Stimulated activated naive CD8-positive, alpha-beta T cell treated with anti-CD3 and anti-CD28 coated beads, Interleukin-15, Interleukin-2, amounts not matched to agents 100 U/mL and 50 U/mL, for 24 hours (primary cell): ENCODE results near the gene PCARE.
A peak's percentile ranks its signal among the peaks of the same experiment; 100 is the strongest.

ENCODE experiments used
- ATAC-seq: fragments of 150-1000 bp; cut with Tn5 transposase; one replicate; pipeline ENCODE4 v1.10.0; 2021
- DNase-seq: peaks from one replicate; pipeline ENCODE4 v3.0.0; 2021

The PCARE gene

DNA sequence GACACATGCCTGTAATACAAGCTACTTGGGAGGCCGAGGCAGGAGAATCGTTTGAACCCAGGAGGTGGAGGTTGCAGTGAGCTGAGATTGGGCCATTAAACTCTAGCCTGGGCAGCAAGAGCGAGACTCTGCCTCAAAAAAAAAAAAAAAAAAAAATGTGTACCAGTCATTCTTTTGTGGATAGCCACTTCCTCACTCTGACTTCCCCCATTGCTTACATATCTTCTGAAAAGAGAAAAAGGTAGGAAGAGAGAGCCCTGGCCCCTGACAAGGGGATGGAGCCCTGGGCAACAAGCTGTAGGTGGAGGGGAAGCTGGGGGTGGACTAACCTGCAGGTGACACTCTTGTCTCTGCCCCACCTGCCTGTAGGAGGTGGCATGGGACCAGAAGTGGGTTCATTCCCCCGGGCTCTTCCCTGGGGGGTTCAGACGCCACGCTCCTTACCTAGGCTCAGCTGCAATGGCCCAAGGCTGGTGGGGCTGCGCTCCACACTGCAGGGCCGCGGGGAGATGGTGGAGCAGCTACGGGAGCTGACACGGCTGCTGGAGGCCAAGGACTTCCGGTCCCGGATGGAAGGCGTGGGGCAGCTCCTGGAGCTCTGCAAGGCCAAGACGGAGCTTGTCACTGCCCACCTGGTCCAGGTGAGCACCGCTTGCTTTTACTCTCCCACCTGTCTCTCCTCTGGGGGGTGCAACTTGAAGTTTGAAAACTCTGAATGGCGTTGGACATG lies 39.1 kb downstream of the PCARE start:
- no peak for ATAC-seq
- DNase-seq: no peak

DNA sequence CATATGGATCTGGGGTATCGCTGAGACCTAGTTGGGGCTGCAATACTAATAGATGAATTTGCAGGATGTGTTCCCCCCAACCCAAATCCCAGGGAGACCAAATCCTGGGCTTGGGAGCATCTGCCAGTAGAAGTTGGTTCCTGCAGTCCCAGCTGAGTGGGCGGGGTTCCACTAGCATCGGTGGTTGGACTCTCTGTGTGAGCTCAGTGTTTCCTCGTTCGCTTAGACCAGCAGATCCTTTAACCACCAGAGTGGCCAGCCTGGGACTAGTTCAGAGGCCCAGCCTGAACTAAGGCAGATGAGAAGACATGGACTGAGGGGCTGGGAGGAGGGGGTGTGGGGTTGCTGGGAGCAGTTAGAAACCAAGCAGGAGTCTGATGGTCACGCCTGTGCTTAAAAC lies 40.7 kb downstream of the PCARE start:
- DNase-seq (no peak), ATAC-seq (peak; percentile 9)

DNA sequence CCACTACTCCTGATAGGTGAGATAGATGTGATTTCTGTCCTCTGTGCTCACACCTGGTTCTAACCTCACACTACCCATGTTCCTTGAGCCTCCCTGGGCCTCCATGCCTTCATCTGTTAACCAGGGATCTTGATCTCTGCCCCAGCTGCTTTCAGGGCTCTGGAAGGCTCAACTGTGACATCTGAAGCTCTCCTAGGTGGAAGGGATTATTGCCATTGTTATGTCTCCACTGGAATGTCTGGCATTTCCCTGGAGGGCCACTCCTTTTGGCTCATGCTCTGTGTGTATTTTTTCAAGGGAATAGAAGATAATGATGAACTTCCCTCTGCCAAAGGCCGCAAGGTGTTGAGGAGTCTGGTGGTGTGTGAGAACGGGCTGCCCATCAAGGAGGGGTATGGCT lies 41.2 kb downstream of the PCARE start:
- no peak for DNase-seq
- ATAC-seq: no peak

DNA sequence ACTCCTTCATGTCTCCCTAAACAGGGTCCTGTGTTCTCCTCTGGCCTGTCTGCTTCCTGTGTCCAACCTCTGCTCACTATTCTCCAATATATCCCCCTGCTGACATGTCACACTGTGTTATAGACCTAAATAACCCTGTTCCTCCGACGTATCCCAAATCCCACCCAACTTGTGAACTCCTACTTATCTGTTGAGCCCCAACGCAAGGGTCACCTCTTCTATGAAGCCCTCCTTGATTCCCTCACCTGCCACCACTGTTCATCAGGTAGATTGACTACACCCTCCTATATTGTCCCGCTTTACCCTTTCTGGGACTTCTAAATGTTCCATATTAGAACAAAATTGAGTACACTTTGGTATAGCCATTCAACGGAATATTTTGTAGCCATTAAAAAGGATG lies 42.1 kb downstream of the PCARE start:
- ATAC-seq: no peak
- no peak for DNase-seq

DNA sequence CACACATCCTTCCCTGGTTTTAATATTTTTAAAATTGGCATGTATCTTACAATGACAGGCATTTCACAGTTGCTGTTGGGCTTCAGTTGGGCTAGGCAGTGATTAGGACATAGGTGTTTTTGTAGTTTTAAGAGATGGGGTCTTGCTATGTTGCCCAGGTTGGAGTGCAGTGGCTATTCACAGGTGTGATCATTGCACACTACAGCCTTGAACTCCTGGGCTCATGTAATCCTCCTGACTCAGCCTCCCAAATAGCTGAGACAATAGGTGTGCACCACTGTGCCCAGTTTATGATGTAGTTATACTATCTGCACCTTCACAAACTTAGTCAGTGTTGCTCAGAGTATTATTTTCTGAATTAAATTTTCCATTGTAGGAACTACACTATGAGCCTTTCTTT lies 43.3 kb downstream of the PCARE start:
- no peak for DNase-seq
- no peak for ATAC-seq

GRCh38 chr2:29025711-29026110 lies 48.6 kb downstream of the PCARE start:
- ATAC-seq (no peak), DNase-seq (no peak)

DNA sequence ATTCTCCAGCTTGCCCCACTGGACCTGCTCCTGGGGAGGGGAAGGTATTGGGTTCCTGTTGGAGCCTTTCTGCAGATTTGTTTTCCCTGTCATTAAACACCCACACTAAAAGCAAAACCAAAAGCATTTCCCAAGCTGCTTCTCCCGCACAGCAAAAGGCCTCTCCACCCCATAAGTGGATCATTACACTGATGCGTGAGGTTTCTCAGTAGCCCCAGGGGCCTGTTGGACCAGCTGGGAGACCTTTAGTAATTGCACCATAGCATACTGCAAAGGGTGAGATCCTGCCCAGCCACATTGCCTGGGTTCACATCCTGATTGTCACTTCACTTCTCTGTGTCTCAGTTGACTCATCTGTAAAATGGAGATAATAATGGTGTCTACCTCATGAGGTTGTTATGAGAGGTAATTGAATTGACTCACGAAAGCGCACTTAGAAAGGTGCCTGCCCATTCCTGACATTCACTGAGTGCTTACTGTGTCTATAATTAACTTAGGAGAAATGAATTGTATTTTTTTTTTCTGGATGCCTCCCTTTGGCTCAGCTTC lies 49.4 kb downstream of the PCARE start:
- DNase-seq: no peak
- ATAC-seq: no peak

GRCh38 chr2:29023188-29023587 lies 51.1 kb downstream of the PCARE start:
- DNase-seq (no peak), ATAC-seq (no peak)

GRCh38 chr2:29022679-29023078 lies 51.6 kb downstream of the PCARE start:
- no peak for ATAC-seq
- no peak for DNase-seq

DNA sequence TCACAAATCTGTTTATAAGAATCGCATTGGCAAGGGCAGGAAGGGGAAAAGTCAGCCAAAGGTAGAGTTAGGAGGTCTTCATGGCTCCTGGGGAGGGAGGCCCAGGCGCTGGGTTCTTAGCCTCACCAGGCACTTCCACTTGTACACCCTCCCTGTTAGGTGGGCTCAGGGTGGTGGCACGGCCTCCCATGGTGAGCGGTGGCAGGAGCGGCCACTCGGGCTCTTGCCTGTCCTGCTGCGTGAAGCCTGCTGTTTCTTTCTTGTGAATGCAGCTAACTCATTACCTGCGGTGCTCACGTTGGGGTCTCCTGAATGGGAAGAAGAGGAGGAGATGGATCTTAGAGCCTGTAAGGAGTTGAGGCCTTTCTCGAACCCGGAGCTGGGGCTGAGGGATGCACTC lies 52.4 kb downstream of the PCARE start:
- DNase-seq (no peak), ATAC-seq (no peak)

GRCh38 chr2:29017716-29018435 lies 56.4 kb downstream of the PCARE start:
- DNase-seq (no peak), ATAC-seq (no peak)

DNA sequence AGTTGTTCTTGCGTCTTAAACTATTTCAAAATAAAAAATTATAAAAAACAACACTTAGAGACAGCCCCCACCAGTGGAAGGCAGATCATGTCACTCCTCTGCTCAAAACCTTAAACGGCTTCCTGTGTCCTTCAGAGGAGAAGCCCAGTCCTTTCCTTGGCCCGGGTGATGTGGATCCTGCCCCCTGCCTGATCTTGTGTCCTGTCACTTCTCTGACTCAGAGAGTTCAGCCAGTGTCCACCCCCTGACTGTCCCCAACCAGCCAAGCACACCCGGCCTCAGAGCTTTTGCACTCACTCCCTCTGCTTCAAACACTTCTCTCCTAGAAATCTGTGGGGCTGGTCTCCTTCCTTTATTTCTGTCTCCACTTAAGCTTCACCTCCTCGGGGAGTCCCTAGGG lies 57.8 kb downstream of the PCARE start:
- ATAC-seq (no peak), DNase-seq (no peak)

DNA sequence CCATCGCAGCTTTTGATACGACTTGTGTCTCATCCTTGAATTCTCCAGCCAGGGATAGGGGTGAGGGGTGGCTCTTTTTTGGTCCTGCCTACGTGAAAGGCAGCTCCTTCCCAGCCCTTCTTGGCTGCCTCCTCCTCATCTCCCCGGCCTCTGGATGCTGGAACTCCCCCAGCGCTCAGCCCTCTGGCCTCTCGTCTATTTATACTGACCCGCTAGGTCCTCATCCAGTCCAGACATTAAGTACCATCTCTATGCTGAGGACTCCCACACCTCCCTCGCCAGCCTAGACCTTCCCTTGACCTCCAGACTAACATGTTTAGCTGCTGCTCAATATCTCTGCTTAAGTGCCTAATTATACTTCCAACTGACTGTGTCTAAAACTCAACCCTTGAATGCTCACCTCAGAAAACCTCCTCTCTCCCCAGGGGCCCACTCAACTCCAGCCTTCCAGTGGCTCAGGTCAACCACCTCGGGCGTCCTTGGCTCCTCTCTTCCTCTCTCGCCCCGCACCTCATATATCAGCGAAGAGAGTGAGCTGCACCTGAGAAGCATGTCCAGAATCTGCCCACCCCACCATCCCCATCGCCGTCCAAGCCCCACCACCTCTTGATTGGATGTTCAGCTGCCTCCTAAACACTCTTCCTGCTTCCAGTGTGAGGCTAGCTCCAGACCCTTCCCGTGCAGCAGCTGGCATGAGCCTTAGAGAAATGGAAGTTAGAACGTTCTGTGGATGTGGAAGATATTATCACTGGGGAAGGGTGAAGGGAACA lies 58.4 kb downstream of the PCARE start:
- DNase-seq (no peak), ATAC-seq (no peak)

DNA sequence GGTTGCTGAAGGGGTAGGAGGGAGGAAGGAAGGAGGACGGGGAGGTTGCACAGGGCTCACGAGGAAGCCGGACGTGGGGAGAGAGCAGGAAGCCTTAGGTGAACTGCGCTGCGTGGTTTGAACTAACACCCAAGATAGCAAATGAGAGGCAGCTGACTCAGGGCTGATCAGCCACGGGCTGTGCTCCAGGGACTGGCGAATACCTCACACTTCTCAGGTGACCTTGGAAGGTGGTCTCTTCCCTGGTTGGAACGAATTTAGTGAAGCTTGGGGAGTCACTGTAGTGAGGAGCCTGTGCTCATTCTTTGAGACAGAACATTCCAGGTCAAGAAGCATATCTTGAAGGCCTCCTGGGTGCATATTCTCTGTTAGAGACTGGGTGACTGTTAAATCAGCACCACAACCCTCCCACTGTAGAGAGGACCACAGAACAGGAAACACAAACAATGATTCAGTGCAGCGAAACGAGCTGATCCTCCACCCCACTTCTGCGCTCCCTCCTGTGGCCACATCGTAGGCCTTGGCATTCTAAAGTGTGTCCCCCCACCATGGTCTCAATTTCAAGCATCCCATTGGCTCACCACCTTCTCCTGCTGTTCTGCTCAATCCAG lies 59.4 kb downstream of the PCARE start:
- peak; percentile 69 for DNase-seq
- peak; percentile 87 for ATAC-seq

- DNase-seq (peak; percentile 32), ATAC-seq (peak; percentile 4)
Measured at GRCh38 chr2:29014331-29014730, 60.0 kb downstream of the PCARE start.

GRCh38 chr2:29013057-29013780 lies 61.1 kb downstream of the PCARE start:
- DNase-seq: no peak
- no peak for ATAC-seq

DNA sequence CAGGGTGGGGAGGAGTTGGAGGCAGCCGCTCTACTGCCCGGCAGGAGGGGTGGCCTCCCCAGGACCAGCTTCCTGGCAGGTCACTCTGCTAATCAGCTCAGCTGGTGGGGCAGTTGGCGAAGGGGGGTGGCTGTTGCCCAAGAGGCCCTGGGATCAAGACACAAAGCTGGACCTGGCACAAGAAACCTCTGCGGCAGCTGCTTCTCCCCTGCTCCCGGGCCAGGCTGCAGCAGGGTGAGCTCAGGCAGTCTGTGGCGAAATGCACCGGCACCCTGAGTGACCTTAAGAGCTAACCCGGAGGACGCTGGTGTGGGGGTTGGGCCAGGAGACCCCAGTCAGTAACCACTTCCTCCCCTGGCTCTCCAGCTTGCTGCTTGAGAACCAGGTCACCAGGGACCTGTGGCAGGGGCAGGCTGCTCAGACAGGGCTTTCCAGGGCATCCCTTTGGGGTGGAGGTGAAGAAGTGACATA lies 62.1 kb downstream of the PCARE start:
- ATAC-seq: no peak
- DNase-seq: peak; percentile 53
